ENCODE results near the gene ZBTB32.

Gene ZBTB32

GRCh38 chr19:35755131-35755549, 50.8 kb downstream of the ZBTB32 start:
- no peak for DNase-seq

- DNase-seq = peak; percentile 89
Measured at GRCh38 chr19:35755550-35756376, 51.4 kb downstream of the ZBTB32 start.

- peak; percentile 84 for DNase-seq
Measured at GRCh38 chr19:35756377-35757230, 52.2 kb downstream of the ZBTB32 start, which contains the start of gene HSPB6. TSS of gene HSPB6 (minus strand) at chr19:35757029. CDS start at chr19:35757008, 21 bp downstream.

GRCh38 chr19:35757231-35757748, 52.9 kb downstream of the ZBTB32 start:
- peak; percentile 96 for DNase-seq

GRCh38 chr19:35757749-35758608, 53.6 kb downstream of the ZBTB32 start, which contains the start of gene PROSER3:
TSS of gene PROSER3 (plus strand) at chr19:35758176. CDS start at chr19:35758216, 40 bp downstream.
- peak; percentile 99 for DNase-seq

- no peak for DNase-seq
Measured at GRCh38 chr19:35759697-35760096, 55.3 kb downstream of the ZBTB32 start.

- DNase-seq = no peak
Measured at GRCh38 chr19:35760711-35761349, 56.5 kb downstream of the ZBTB32 start.

GRCh38 chr19:35764432-35765315, 60.3 kb downstream of the ZBTB32 start:
- no peak for DNase-seq
